Neutrophil (primary cell): ENCODE measurements around the gene SEMA3C.

Experiments
- H3K27ac ChIP-seq: fragments of 200-600 bp; sonication (generic); 2 replicates; pipeline ENCODE4 v1.5.1; 2016; ENCODE audit warnings: mild to moderate bottlenecking, moderate library complexity
- H3K27me3 ChIP-seq: fragments of 200-600 bp; sonication (generic); 2 replicates; pipeline ENCODE4 v1.6.0; 2016; ENCODE audit warnings: mild to moderate bottlenecking
- H3K36me3 ChIP-seq: fragments of 200-600 bp; sonication (generic); 2 replicates; pipeline ENCODE4 v1.5.1; 2017
- H3K4me1 ChIP-seq, 2 experiments: fragments of 200-600 bp in 1 of 2; sonication (generic) in 1 of 2; 1 replicate in 1 of 2; 2 replicates in 1 of 2; pipeline versions ENCODE4 v1.5.1 to v1.6.1; 2013 to 2016; ENCODE audit warnings: low read depth in 1 of 2, low read length in 1 of 2, mild to moderate bottlenecking in 1 of 2, moderate library complexity in 1 of 2; ENCODE audit not compliant: control insufficient read depth in 1 of 2, insufficient read depth in 1 of 2
- H3K4me3 ChIP-seq, 2 experiments: fragments of 200-600 bp in 1 of 2; sonication (generic) in 1 of 2; 1 replicate in 1 of 2; 2 replicates in 1 of 2; pipeline ENCODE4 v1.5.1; 2013 to 2016; ENCODE audit warnings: low read depth in 1 of 2, low read length in 1 of 2, mild to moderate bottlenecking in 1 of 2, moderate library complexity in 1 of 2
- H3K9me3 ChIP-seq: fragments of 200-600 bp; sonication (generic); 2 replicates; pipeline ENCODE4 v1.5.1; 2016
- TF ChIP-seq, protein P1 (sequence below): fragments of 200-600 bp; sonication (generic); IDR thresholded peaks from 2 replicates; pipeline ENCODE4 v1.5.1; 2016; ENCODE audit warnings: antibody characterized with exemption

SEMA3C gene

DNA sequence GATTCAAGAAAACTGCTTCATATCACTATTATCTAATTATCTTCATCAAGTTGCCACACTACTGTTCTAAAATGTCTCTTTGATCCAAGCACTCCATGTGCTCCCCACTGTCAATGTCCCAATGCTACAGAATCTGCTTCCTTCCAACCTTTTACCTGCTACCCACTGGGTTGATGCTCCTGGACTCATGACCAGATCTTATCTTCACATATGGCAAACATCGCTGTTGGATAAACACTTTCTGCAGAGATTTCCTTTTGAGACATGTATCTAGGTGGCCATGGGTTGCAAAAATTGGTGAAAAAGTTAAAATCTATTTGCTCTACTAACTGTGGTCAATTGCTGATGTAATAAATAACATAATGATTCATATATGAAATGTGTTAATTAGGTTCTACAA is 24.5 kb upstream of the SEMA3C start:
- Histone ChIP-seq H3K9me3 (no peaks in the 10 kb centered on the region), H3K4me3 (no peak overlapping the region), H3K36me3 (no peaks in the 10 kb centered on the region), H3K27ac (no peak overlapping the region), H3K27me3 (peaks cover 5% of the 10 kb centered on the region), H3K4me1 (peaks cover 0 to 4% of the 10 kb centered on the region in 2 experiments)
- TF ChIP-seq, protein P1, sequence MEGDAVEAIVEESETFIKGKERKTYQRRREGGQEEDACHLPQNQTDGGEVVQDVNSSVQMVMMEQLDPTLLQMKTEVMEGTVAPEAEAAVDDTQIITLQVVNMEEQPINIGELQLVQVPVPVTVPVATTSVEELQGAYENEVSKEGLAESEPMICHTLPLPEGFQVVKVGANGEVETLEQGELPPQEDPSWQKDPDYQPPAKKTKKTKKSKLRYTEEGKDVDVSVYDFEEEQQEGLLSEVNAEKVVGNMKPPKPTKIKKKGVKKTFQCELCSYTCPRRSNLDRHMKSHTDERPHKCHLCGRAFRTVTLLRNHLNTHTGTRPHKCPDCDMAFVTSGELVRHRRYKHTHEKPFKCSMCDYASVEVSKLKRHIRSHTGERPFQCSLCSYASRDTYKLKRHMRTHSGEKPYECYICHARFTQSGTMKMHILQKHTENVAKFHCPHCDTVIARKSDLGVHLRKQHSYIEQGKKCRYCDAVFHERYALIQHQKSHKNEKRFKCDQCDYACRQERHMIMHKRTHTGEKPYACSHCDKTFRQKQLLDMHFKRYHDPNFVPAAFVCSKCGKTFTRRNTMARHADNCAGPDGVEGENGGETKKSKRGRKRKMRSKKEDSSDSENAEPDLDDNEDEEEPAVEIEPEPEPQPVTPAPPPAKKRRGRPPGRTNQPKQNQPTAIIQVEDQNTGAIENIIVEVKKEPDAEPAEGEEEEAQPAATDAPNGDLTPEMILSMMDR = no peak

DNA sequence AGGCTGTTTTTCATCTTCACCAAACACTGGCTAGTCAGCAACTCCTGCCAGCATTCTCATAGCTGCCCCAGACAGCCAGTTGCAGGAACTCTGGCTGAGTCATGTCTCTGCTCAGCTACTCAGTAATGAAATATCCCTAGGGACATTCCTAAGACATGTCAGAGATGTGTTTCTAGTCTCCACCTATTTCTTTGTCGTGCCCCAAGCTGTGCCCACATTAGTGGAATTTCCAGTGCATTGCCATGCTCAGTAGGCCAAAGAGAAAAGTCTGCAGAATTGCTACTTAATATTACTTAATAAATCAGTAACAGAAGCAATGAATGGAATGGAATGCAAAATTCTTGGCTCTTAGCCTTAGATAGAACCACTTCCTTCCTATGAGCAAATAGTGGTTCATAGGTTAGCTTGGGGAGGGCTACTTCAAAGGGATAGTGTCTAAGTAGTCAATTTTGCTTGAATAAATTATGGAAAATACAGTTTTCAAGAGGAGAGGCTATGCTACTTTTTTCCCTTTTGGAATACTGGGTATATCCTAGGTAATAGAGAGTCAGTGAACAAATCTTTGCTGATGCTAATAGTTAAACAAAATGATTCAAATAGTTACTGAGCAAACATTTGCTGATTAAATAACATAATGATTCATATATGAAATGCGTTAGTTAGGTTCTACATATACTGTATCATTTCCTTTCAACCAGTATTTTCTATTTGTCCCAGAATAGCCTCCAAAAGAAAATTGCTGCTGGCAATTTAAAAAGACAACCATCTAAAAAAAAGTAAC is 23.6 kb upstream of the SEMA3C start:
- Histone ChIP-seq H3K36me3 (no peaks in the 10 kb centered on the region), H3K4me1 (peaks cover 0 to 4% of the 10 kb centered on the region in 2 experiments), H3K9me3 (no peaks in the 10 kb centered on the region), H3K27me3 (peaks cover 5% of the 10 kb centered on the region), H3K4me3 (no peak overlapping the region), H3K27ac (no peak overlapping the region)
- TF ChIP-seq, protein P1 = no peak

DNA sequence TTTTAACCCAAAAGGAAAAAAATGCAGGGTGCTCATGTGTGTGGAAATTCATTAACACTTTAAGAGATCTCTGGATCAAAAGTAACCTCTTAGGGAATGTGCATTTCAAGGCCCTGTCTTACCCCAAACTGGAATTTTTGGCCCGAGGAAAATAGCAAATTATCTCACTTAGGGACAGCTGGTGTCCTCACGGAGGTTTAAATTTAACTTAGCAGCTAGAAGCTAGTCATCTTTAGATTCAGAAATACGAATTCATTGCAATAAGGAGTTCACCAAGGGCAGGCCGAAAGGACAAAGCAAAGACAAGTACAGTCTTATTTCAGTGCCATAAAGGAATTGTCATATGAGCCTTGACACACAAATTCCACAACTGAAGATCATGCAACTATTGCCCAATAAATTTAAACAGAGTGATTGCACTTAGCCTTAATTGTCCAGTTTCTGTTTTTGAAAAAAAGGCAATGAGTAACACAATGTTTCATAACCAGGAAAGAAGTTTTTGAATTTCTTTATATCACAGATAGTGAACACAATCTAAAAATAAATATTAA is 22.4 kb upstream of the SEMA3C start:
- H3K27ac ChIP-seq = no peak overlapping the region
- TF ChIP-seq, protein P1 = no peak

DNA sequence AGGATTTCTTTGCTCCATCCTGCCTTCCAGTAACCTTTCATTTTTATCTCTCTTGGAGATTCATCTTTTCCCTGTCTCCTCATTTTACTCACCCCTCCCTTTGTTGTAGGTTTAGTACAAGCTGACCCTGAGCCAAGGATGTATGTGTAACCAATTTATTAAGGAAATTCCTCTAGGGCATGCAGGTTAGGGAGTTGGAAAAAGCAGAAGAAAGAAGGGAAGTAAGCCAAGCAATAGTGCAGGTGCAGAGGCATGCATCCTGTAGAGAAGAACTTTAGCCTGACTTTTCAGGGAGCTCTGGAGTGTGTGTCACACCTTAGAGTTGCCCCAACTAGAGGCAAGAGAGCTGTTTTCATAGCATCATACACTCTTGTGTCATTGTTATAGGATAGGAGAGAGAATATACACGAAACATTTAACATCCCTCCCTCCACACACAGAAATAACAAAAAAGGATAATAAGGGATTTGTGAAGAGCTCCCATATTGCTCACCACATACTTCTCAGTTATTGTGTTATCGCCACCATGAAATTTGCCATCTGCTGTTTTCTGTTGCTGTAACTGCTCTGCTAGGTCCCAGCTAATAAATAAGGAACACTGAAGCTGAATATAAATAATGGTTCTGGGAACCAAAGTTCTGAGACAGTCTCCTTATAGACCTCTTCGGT is 21.8 kb upstream of the SEMA3C start:
- Histone ChIP-seq H3K36me3 (no peaks in the 10 kb centered on the region), H3K27me3 (peaks cover 5% of the 10 kb centered on the region), H3K9me3 (no peaks in the 10 kb centered on the region), H3K4me3 (no peak overlapping the region), H3K4me1 (peaks cover 0 to 4% of the 10 kb centered on the region in 2 experiments), H3K27ac (no peak overlapping the region)
- TF ChIP-seq, protein P1 = no peak

More for the DNA sequence above, 22.4 kb upstream of the SEMA3C start:
- Histone ChIP-seq H3K4me1 (peaks cover 0 to 4% of the 10 kb centered on the region in 2 experiments), H3K36me3 (no peaks in the 10 kb centered on the region), H3K9me3 (no peaks in the 10 kb centered on the region), H3K27me3 (peaks cover 5% of the 10 kb centered on the region), H3K4me3 (no peak overlapping the region)

DNA sequence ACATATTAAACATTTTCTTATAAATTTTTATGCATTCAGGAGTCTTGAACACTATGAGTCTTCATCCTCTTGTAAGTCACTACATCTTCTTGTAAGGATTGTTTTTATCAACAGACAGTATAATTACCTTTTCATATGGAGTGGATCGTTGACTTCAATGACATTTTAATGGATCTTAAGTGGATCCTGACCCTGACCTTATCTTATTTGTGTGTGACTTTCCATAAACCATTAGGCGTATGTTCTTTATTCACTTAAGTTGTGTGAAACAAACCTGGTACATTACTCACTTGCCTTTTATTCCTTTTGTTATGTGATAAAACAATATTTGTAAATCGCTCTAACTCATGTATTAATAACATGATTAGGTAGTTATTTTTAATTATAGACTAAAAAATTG is 18.5 kb upstream of the SEMA3C start:
- Histone ChIP-seq H3K4me1 (peaks cover 0 to 7% of the 10 kb centered on the region in 2 experiments), H3K27ac (no peak overlapping the region), H3K4me3 (no peak overlapping the region), H3K36me3 (no peaks in the 10 kb centered on the region), H3K9me3 (no peaks in the 10 kb centered on the region), H3K27me3 (no peaks in the 10 kb centered on the region)
- TF ChIP-seq, protein P1 = no peak
